Stromal cell of bone marrow (primary cell): ENCODE data around the gene CABLES1.

Experiments used
- DNase-seq: peaks from one replicate; pipeline ENCODE4 v3.0.0-alpha.2; 2012; ENCODE audit warnings: low read depth

The CABLES1 gene

GRCh38 chr18:23306822-23307221 is 171.5 kb downstream of the CABLES1 start:
- DNase-seq = no peak

- DNase-seq = no peak
Observed at GRCh38 chr18:23307567-23308295, 172.4 kb downstream of the CABLES1 start.
